Astrocyte (in vitro differentiated cells and primary cell): ENCODE results near the gene NKAIN2. TPM values are rescaled to one million over a fixed set of nuclear protein-coding genes. Genes with fewer than 3 reads are reported as not detected.

Experiments
- DNase-seq: peaks from one replicate; pipeline ENCODE4 v3.0.0-alpha.2; 2010; ENCODE audit warnings: low read depth
- FAIRE-seq: peaks from 2 replicates; lab custom pipeline; 2011; peaks lifted over from hg19 to GRCh38; lab: Jason Lieb, UNC
- H2AFZ ChIP-seq: 2 replicates; pipeline ENCODE4 v1.6.0; 2012; ENCODE audit warnings: low read depth, low read length, inconsistent platforms
- H3K27ac ChIP-seq: 2 replicates; pipeline ENCODE4 v1.5.1; 2011; ENCODE audit warnings: low read depth, low read length, inconsistent platforms
- H3K27me3 ChIP-seq: 2 replicates; pipeline ENCODE4 v1.6.0; 2011; ENCODE audit warnings: low read length, inconsistent platforms; ENCODE audit not compliant: insufficient read depth
- H3K36me3 ChIP-seq: 2 replicates; pipeline ENCODE4 v1.5.1; 2011; ENCODE audit warnings: low read length, inconsistent platforms; ENCODE audit not compliant: insufficient read depth
- H3K4me1 ChIP-seq: 2 replicates; pipeline ENCODE4 v1.5.1; 2011; ENCODE audit warnings: low read length, inconsistent platforms; ENCODE audit not compliant: insufficient read depth
- H3K4me2 ChIP-seq: 2 replicates; pipeline ENCODE4 v1.6.0; 2012; ENCODE audit warnings: low read length, inconsistent platforms
- H3K4me3 ChIP-seq: 2 replicates; pipeline ENCODE4 v1.5.1; 2011; ENCODE audit warnings: low read depth, mild to moderate bottlenecking, low read length, inconsistent platforms; ENCODE audit not compliant: insufficient read depth
- H3K79me2 ChIP-seq: 2 replicates; pipeline ENCODE4 v1.6.0; 2012; ENCODE audit warnings: mild to moderate bottlenecking, low read length, inconsistent platforms; ENCODE audit not compliant: insufficient read depth
- H3K9ac ChIP-seq: 2 replicates; pipeline ENCODE4 v1.6.0; 2012; ENCODE audit warnings: mild to moderate bottlenecking, low read length, inconsistent platforms
- H3K9me3 ChIP-seq: 2 replicates; pipeline ENCODE4 v1.5.1; 2012; ENCODE audit warnings: low read depth, mild to moderate bottlenecking, low read length, inconsistent platforms; ENCODE audit not compliant: insufficient read depth
- H4K20me1 ChIP-seq: 2 replicates; pipeline ENCODE4 v1.6.0; 2012; ENCODE audit warnings: low read length, inconsistent platforms; ENCODE audit not compliant: insufficient read depth
- H3K27ac Mint-ChIP-seq: one replicate; pipeline ENCODE4 v1.8.0; 2021; ENCODE audit warnings: mild to moderate bottlenecking, mixed read lengths; ENCODE audit not compliant: unreplicated experiment
- H3K27me3 Mint-ChIP-seq: one replicate; pipeline ENCODE4 v1.8.0; 2021; ENCODE audit warnings: low read depth, mixed read lengths; ENCODE audit not compliant: unreplicated experiment
- H3K36me3 Mint-ChIP-seq: one replicate; pipeline ENCODE4 v1.8.0; 2021; ENCODE audit warnings: low read depth, mixed read lengths; ENCODE audit not compliant: unreplicated experiment
- H3K4me1 Mint-ChIP-seq: one replicate; pipeline ENCODE4 v1.8.0; 2021; ENCODE audit warnings: low read depth, mixed read lengths; ENCODE audit not compliant: unreplicated experiment
- H3K4me3 Mint-ChIP-seq: one replicate; pipeline ENCODE4 v1.8.0; 2021; ENCODE audit warnings: mild to moderate bottlenecking, moderate library complexity, mixed read lengths; ENCODE audit not compliant: unreplicated experiment
- H3K9me3 Mint-ChIP-seq: one replicate; pipeline ENCODE4 v1.8.0; 2021; ENCODE audit warnings: mild to moderate bottlenecking, mixed read lengths; ENCODE audit not compliant: unreplicated experiment
- CTCF ChIP-seq: IDR thresholded peaks from 2 replicates; pipeline ENCODE4 v1.5.1; 2011; ENCODE audit warnings: low read depth, mild to moderate bottlenecking, inconsistent platforms, low read length, moderate library complexity; ENCODE audit not compliant: insufficient read depth
- EZH2 ChIP-seq: IDR thresholded peaks from 2 replicates; pipeline ENCODE4 v1.6.1; 2012; ENCODE audit warnings: mild to moderate bottlenecking, low read length, inconsistent platforms; ENCODE audit not compliant: insufficient read depth
- total RNA-seq: library from RNA; stranded (reverse); gene quantifications from 2 replicates; pipeline ENCODE4 v1.2.1, GENCODE V29; 2021

The NKAIN2 gene
- total RNA-seq, 1 donor from 2014 or later: 0.07 TPM

- Histone ChIP-seq H3K9me3 (no peaks in the 10 kb centered on the region), H3K27me3 (no peaks in the 10 kb centered on the region), H3K4me3 (no peak overlapping the region), H4K20me1 (no peaks in the 10 kb centered on the region), H3K4me1 (peaks cover 6% of the 10 kb centered on the region), H3K79me2 (no peaks in the 10 kb centered on the region), H3K4me2 (no peak overlapping the region), H3K36me3 (no peaks in the 10 kb centered on the region), H3K9ac (no peak overlapping the region), H2AFZ (no peak overlapping the region), H3K27ac (no peak overlapping the region)
- FAIRE-seq (no peak), DNase-seq (no peak)
- Mint-ChIP-seq H3K36me3 (no peaks in the 10 kb centered on the region), H3K4me3 (no peak overlapping the region), H3K9me3 (no peaks in the 10 kb centered on the region), H3K4me1 (peaks cover 6% of the 10 kb centered on the region), H3K27me3 (no peaks in the 10 kb centered on the region), H3K27ac (no peak overlapping the region)
- TF ChIP-seq EZH2: no peak
- no peak for TF ChIP-seq CTCF
Observed at GRCh38 chr6:124872361-124873065, 1068.8 kb downstream of the NKAIN2 start.

GRCh38 chr6:124873066-124873410 lies 1069.4 kb downstream of the NKAIN2 start:
- H3K4me3 ChIP-seq: no peak overlapping the region
- no peak overlapping the region for H3K9ac ChIP-seq
- H4K20me1 ChIP-seq: no peaks in the 10 kb centered on the region
- no peak overlapping the region for H2AFZ ChIP-seq
- no peaks in the 10 kb centered on the region for H3K79me2 ChIP-seq
- Mint-ChIP-seq H3K9me3 (no peaks in the 10 kb centered on the region), H3K4me1 (peaks cover 6% of the 10 kb centered on the region), H3K36me3 (no peaks in the 10 kb centered on the region), H3K27me3 (no peaks in the 10 kb centered on the region), H3K4me3 (no peak overlapping the region), H3K27ac (no peak overlapping the region)
- H3K9me3 ChIP-seq: no peaks in the 10 kb centered on the region
- FAIRE-seq (no peak), DNase-seq (no peak)
- no peaks in the 10 kb centered on the region for H3K36me3 ChIP-seq
- TF ChIP-seq EZH2 (no peak), CTCF (no peak)
- no peaks in the 10 kb centered on the region for H3K27me3 ChIP-seq
- no peak overlapping the region for H3K27ac ChIP-seq
- H3K4me1 ChIP-seq: peaks cover 6% of the 10 kb centered on the region
- H3K4me2 ChIP-seq: no peak overlapping the region

Other genes starting within 250 kb of the NKAIN2 start
- not detected in 2 replicates for gene TRDN, start 166.9 kb upstream of the NKAIN2 start, total RNA-seq